K562 (cell line): ENCODE data around the gene COX6B2. TPM values are rescaled to one million over a fixed set of nuclear protein-coding genes. Genes with fewer than 3 reads are reported as not detected.
A peak's percentile ranks its signal among the peaks of the same experiment; 100 is the strongest.

Experiments
- BDP1 ChIP-seq: IDR thresholded peaks from 3 replicates; pipeline ENCODE4 v1.6.1; 2011; ENCODE audit not compliant: insufficient read length, insufficient read depth
- ETS2 ChIP-seq: IDR thresholded peaks from 2 replicates; pipeline ENCODE4 v1.6.1; 2016; ENCODE audit warnings: borderline replicate concordance, missing genetic modification characterization, mild to moderate bottlenecking, moderate library complexity, missing compliant biosample characterization; ENCODE audit not compliant: poor library complexity, severe bottlenecking
- FOXA3 ChIP-seq, 2 experiments: fragments of 450-650 bp in 1 of 2; sonication (generic) in 1 of 2; formaldehyde crosslinking; IDR thresholded peaks in 1 of 2; conservative IDR thresholded peaks in 1 of 2; 2 replicates each; pipeline versions ENCODE4 v1.4.0 to v1.8.0; 2020 to 2022; ENCODE audit warnings: mild to moderate bottlenecking in 2 of 2, missing genetic modification reagents in 1 of 2
- HDAC6 ChIP-seq: IDR thresholded peaks from 2 replicates; pipeline ENCODE4 v1.6.1; 2012; ENCODE audit warnings: low read depth, mild to moderate bottlenecking, control low read depth, inconsistent platforms, low read length, moderate library complexity
- MYC ChIP-seq, 2 experiments: fragments of 250-450 bp in 1 of 2; sonication (Bioruptor Pico) in 1 of 2; IDR thresholded peaks; 2 replicates each; pipeline versions ENCODE4 v1.5.1 to v1.6.1; 2012 to 2021; ENCODE audit warnings: low read depth in 2 of 2, borderline replicate concordance in 1 of 2, improper control_type of control experiment in 1 of 2, low read length in 1 of 2, mild to moderate bottlenecking in 1 of 2, moderate library complexity in 1 of 2
- POLR2H ChIP-seq: IDR thresholded peaks from 2 replicates; pipeline ENCODE4 v1.6.1; 2016; ENCODE audit warnings: missing genetic modification characterization, low read depth, mild to moderate bottlenecking, control low read depth, missing compliant biosample characterization, moderate library complexity
- RAD51 ChIP-seq: fragments of 450-650 bp; IDR thresholded peaks from 2 replicates; pipeline ENCODE4 v1.7.1; 2016; ENCODE audit warnings: low read depth, mild to moderate bottlenecking, borderline replicate concordance
- RFX7 ChIP-seq: fragments of 250-450 bp; sonication (Bioruptor Pico); IDR thresholded peaks from 2 replicates; pipeline ENCODE4 v1.5.1; 2021; ENCODE audit warnings: mild to moderate bottlenecking
- ZNF384 ChIP-seq: IDR thresholded peaks from 2 replicates; pipeline ENCODE4 v1.6.1; 2012; ENCODE audit warnings: low read depth, low read length, improper control_type of control experiment
- polyA plus RNA-seq, 8 experiments: library from polyadenylated mRNA; depleted of rRNA in 4 of 8; stranded (reverse) in 5 of 8; unstranded in 3 of 8; fragments of >200 nt; fragmentation: Nextera tagmentation in 2 of 8; fragmentation: Illumina TruSeq in 1 of 8; extraction: Ambion mirVana in 2 of 8; extraction: Trizol in 1 of 8; gene quantifications; 2 replicates each; pipeline versions ENCODE4 v1.2.1 to v1.2.3, GENCODE V29; 2011 to 2014; ENCODE audit warnings: inconsistent platforms in 1 of 8, missing spikeins in 1 of 8
- total RNA-seq, 7 experiments: library from RNA; depleted of rRNA in 6 of 7; stranded (reverse); fragments of >200 nt in 6 of 7; fragmentation: Illumina TruSeq in 2 of 7; extraction: Trizol in 2 of 7; gene quantifications; 2 replicates each; pipeline versions ENCODE4 v1.2.1 to v1.2.3, GENCODE V29; 2011 to 2021; ENCODE audit warnings: low replicate concordance in 1 of 7
- TF ChIP-seq, protein P1 (sequence below): fragments of 250-450 bp; sonication (Bioruptor Pico); IDR thresholded peaks from 2 replicates; pipeline ENCODE4 v1.8.0; 2021; ENCODE audit warnings: moderate library complexity, mild to moderate bottlenecking, inconsistent platforms
- TF ChIP-seq, protein P2 (sequence below): fragments of 450-650 bp; conservative IDR thresholded peaks from 2 replicates; pipeline ENCODE4 v1.6.1; 2016; ENCODE audit warnings: missing genetic modification characterization, low read depth, mild to moderate bottlenecking, control low read depth, missing compliant biosample characterization
- TF ChIP-seq, protein P3 (sequence below): fragments of 150-350 bp; IDR thresholded peaks from 2 replicates; pipeline ENCODE4 v1.6.1; 2014; ENCODE audit warnings: low read depth, mild to moderate bottlenecking, low read length, borderline replicate concordance
- TF ChIP-seq, protein P4 (sequence below): sonication (generic); formaldehyde crosslinking; IDR thresholded peaks from 2 replicates; pipeline ENCODE4 v1.4.0; 2020; ENCODE audit warnings: mild to moderate bottlenecking, missing genetic modification reagents
- TF ChIP-seq, protein P5 (sequence below): fragments of 450-650 bp; formaldehyde crosslinking; IDR thresholded peaks from 2 replicates; pipeline ENCODE4 v1.4.0; 2020; ENCODE audit warnings: mild to moderate bottlenecking, moderate library complexity

COX6B2 gene
- total and polyA plus RNA-seq, 9 of the 15 experiments (the other 6 are each of a cell fraction or from before 2014, with no cell fraction given): 0.40 to 2.5 (median 0.83) TPM

DNA sequence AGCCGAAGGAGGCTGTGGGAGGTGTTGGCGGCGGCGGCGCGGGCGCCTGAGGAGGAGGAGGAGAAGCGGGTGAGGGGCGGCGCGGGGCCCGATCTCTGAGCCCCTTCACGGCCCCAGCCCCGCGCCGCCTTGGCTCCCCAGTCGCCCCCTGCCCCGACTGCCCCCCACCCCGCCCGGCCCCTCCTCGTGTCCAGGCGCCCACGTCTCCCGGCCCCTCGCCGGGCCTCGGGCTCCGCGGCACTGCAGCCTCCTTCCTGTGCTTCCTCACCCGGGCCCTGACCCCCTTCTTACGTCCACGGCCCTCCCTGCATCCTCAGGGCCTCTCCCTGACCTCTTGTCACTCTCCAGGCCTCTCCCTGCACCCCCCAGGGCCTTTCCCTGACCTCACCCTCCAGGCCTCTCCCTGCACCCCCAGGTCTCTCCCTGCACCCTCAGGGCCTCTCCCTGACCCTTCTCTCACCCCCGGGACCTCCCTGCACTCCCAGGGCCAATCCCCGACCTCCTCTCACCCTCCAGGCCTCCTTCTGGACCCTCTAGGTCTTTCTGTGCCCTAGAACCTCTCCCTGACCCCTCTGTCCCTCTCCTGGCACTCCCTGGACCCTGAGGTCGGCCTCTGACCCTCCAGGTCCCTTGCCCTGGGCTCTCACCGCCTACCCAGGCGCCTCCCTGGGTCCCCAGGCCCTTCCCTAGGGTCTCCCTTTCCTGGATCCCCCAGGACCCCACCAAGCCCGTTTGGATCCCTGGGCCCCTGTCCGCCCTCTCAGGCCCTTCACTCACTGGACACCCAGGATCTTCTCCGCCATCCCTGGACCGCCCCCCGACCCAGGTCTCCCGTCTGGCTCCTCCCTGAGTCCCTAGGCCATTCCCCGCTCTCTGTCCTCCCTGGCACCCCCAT lies 14.4 kb downstream of the COX6B2 start (continued):
- TF ChIP-seq, protein P1, sequence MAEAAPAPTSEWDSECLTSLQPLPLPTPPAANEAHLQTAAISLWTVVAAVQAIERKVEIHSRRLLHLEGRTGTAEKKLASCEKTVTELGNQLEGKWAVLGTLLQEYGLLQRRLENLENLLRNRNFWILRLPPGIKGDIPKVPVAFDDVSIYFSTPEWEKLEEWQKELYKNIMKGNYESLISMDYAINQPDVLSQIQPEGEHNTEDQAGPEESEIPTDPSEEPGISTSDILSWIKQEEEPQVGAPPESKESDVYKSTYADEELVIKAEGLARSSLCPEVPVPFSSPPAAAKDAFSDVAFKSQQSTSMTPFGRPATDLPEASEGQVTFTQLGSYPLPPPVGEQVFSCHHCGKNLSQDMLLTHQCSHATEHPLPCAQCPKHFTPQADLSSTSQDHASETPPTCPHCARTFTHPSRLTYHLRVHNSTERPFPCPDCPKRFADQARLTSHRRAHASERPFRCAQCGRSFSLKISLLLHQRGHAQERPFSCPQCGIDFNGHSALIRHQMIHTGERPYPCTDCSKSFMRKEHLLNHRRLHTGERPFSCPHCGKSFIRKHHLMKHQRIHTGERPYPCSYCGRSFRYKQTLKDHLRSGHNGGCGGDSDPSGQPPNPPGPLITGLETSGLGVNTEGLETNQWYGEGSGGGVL (CRISPR knock-in tag): no peak
- no peak; the same call in 1 of the 2 replicates for TF ChIP-seq MYC (IDR thresholded peaks at IDR 0.05; ENCODE audit: low read depth, low read length)
- TF ChIP-seq MYC (CRISPR knock-in tag; IDR thresholded peaks at IDR 0.05; ENCODE audit: borderline replicate concordance, low read depth): no peak
- no peak for TF ChIP-seq HDAC6
- no peak for TF ChIP-seq POLR2H
- no peak for TF ChIP-seq ZNF384
- TF ChIP-seq RAD51: no peak
- TF ChIP-seq BDP1: no peak
- no peak for TF ChIP-seq RFX7 (CRISPR knock-in tag)
- TF ChIP-seq, protein P2, sequence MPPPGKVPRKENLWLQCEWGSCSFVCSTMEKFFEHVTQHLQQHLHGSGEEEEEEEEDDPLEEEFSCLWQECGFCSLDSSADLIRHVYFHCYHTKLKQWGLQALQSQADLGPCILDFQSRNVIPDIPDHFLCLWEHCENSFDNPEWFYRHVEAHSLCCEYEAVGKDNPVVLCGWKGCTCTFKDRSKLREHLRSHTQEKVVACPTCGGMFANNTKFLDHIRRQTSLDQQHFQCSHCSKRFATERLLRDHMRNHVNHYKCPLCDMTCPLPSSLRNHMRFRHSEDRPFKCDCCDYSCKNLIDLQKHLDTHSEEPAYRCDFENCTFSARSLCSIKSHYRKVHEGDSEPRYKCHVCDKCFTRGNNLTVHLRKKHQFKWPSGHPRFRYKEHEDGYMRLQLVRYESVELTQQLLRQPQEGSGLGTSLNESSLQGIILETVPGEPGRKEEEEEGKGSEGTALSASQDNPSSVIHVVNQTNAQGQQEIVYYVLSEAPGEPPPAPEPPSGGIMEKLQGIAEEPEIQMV (tag): no peak
- TF ChIP-seq, protein P3, sequence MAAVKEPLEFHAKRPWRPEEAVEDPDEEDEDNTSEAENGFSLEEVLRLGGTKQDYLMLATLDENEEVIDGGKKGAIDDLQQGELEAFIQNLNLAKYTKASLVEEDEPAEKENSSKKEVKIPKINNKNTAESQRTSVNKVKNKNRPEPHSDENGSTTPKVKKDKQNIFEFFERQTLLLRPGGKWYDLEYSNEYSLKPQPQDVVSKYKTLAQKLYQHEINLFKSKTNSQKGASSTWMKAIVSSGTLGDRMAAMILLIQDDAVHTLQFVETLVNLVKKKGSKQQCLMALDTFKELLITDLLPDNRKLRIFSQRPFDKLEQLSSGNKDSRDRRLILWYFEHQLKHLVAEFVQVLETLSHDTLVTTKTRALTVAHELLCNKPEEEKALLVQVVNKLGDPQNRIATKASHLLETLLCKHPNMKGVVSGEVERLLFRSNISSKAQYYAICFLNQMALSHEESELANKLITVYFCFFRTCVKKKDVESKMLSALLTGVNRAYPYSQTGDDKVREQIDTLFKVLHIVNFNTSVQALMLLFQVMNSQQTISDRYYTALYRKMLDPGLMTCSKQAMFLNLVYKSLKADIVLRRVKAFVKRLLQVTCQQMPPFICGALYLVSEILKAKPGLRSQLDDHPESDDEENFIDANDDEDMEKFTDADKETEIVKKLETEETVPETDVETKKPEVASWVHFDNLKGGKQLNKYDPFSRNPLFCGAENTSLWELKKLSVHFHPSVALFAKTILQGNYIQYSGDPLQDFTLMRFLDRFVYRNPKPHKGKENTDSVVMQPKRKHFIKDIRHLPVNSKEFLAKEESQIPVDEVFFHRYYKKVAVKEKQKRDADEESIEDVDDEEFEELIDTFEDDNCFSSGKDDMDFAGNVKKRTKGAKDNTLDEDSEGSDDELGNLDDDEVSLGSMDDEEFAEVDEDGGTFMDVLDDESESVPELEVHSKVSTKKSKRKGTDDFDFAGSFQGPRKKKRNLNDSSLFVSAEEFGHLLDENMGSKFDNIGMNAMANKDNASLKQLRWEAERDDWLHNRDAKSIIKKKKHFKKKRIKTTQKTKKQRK: no peak
- TF ChIP-seq, protein P4, sequence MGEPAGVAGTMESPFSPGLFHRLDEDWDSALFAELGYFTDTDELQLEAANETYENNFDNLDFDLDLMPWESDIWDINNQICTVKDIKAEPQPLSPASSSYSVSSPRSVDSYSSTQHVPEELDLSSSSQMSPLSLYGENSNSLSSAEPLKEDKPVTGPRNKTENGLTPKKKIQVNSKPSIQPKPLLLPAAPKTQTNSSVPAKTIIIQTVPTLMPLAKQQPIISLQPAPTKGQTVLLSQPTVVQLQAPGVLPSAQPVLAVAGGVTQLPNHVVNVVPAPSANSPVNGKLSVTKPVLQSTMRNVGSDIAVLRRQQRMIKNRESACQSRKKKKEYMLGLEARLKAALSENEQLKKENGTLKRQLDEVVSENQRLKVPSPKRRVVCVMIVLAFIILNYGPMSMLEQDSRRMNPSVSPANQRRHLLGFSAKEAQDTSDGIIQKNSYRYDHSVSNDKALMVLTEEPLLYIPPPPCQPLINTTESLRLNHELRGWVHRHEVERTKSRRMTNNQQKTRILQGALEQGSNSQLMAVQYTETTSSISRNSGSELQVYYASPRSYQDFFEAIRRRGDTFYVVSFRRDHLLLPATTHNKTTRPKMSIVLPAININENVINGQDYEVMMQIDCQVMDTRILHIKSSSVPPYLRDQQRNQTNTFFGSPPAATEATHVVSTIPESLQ (CRISPR knock-in tag): no peak
- TF ChIP-seq, protein P5, sequence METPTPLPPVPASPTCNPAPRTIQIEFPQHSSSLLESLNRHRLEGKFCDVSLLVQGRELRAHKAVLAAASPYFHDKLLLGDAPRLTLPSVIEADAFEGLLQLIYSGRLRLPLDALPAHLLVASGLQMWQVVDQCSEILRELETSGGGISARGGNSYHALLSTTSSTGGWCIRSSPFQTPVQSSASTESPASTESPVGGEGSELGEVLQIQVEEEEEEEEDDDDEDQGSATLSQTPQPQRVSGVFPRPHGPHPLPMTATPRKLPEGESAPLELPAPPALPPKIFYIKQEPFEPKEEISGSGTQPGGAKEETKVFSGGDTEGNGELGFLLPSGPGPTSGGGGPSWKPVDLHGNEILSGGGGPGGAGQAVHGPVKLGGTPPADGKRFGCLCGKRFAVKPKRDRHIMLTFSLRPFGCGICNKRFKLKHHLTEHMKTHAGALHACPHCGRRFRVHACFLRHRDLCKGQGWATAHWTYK (CRISPR knock-in tag): no peak
- TF ChIP-seq FOXA3 (CRISPR knock-in tag; conservative IDR thresholded peaks at IDR 0.05 in 1 of 2, IDR thresholded peaks at IDR 0.05 in 1 of 2): peak in 1 of 2 experiments; percentile 76; a peak in 1 of 4 replicates
- TF ChIP-seq ETS2 (tag): no peak
